Measurements from ENCODE around the gene RIMKLB.

RIMKLB gene

DNA sequence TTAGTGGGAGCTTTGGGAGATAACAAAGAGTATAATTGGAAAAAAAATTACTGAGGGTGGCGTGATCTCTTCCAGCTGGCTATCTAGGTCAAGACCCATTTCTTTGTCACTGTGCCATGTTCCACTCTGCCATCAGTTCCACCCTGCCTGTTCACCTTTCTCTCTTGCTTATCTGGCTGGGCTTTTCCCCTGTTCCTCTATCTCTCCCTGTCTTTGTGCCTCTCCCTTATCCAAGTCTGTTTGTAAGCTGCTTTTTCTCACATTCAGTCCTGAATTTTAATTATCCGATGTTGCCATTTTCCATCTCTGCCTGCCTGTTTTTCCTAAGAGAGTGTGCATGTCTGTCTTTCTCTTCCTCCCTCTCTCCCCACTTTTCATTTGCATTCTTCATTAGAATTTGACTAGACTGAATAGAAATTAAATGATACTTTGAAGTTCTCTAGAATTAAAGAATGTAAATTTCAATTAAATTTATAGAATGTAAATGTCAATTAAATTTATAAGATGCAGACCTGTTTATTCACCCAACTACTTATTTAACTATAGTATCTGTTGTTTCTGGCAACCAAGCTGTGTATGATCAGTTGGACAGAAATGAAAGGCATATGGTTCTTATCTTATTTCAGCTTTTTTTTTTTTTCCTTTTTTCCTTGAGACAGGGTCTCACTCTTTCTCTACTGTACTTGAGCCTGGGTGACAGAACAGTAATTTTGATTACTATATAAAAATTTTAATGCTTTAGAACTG, 83.8 kb downstream of the RIMKLB start:
- no peak for TF ChIP-seq POLR2AphosphoS5 (IDR thresholded peaks at IDR 0.05; ENCODE audit: low read depth, low read length)
- TF ChIP-seq FOXP2 (optimal IDR thresholded peaks at IDR 0.05; ENCODE audit: borderline replicate concordance, extremely low read depth, extremely low read length, insufficient read depth), result no peak
- TF ChIP-seq, protein P1, sequence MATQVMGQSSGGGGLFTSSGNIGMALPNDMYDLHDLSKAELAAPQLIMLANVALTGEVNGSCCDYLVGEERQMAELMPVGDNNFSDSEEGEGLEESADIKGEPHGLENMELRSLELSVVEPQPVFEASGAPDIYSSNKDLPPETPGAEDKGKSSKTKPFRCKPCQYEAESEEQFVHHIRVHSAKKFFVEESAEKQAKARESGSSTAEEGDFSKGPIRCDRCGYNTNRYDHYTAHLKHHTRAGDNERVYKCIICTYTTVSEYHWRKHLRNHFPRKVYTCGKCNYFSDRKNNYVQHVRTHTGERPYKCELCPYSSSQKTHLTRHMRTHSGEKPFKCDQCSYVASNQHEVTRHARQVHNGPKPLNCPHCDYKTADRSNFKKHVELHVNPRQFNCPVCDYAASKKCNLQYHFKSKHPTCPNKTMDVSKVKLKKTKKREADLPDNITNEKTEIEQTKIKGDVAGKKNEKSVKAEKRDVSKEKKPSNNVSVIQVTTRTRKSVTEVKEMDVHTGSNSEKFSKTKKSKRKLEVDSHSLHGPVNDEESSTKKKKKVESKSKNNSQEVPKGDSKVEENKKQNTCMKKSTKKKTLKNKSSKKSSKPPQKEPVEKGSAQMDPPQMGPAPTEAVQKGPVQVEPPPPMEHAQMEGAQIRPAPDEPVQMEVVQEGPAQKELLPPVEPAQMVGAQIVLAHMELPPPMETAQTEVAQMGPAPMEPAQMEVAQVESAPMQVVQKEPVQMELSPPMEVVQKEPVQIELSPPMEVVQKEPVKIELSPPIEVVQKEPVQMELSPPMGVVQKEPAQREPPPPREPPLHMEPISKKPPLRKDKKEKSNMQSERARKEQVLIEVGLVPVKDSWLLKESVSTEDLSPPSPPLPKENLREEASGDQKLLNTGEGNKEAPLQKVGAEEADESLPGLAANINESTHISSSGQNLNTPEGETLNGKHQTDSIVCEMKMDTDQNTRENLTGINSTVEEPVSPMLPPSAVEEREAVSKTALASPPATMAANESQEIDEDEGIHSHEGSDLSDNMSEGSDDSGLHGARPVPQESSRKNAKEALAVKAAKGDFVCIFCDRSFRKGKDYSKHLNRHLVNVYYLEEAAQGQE (IDR thresholded peaks at IDR 0.05; ENCODE audit: insufficient read depth in 1 of 2, low read depth in 2 of 2, low read length in 2 of 2), result no peak
- TF ChIP-seq TAF1 (IDR thresholded peaks at IDR 0.05; ENCODE audit: borderline replicate concordance, insufficient read depth, low read length), result no peak
- TF ChIP-seq SIN3A (IDR thresholded peaks at IDR 0.05; ENCODE audit: borderline replicate concordance, insufficient read depth, low read length), result no peak

DNA sequence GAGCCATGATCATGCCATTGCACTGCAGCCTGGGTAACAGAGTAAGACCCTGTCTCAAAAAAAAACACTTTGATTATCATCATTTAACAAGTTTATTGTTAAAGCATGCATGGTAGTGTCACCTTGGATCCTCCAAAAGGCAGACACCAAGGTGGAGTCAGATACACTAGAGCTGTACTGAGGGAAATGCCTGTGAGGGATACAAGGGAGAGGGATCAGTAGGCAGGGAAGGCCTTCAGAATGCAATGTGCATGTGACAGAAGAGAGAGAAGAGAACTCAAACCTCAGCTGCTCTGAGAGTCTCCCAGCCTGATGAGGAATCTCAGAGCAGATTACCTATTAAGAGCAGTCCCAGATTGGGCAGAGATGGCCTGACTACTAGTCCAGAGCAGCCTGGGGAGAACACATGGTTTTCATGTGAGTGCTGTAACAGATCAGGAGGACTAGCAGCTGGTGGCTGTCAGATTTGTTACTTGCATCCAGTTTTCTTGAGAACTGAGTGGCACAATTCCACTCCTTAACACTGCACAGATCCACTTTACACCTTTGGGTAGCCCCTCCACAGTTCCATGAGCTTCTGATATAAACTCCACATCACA, 86.6 kb downstream of the RIMKLB start:
- no peak for TF ChIP-seq TAF1 (IDR thresholded peaks at IDR 0.05; ENCODE audit: borderline replicate concordance, insufficient read depth, low read length)
- TF ChIP-seq, protein P1 (IDR thresholded peaks at IDR 0.05; ENCODE audit: insufficient read depth in 1 of 2, low read depth in 2 of 2, low read length in 2 of 2), result no peak
- no peak for TF ChIP-seq POLR2AphosphoS5 (IDR thresholded peaks at IDR 0.05; ENCODE audit: low read depth, low read length)
- no peak for TF ChIP-seq FOXP2 (optimal IDR thresholded peaks at IDR 0.05; ENCODE audit: borderline replicate concordance, extremely low read depth, extremely low read length, insufficient read depth)
- no peak for TF ChIP-seq SIN3A (IDR thresholded peaks at IDR 0.05; ENCODE audit: borderline replicate concordance, insufficient read depth, low read length)

DNA sequence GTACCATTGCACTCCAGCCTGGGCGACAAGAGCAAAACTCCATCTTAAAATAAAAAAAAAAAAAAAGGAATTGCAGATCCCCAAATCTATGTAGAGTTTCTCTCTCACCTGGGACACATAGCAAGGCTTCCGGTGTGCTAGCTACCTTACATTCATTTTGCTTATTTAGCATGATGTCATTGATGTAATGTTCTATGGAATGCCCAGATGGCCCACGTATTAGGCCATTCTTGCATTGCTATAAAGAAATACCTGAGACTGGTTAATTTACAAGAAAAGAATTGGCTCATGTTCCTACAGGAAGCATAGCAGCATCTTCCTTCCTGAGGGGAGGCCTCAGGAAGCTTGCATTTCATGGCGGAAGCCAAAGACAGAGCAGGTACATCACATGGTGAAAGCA, 87.7 kb downstream of the RIMKLB start:
- TF ChIP-seq, protein P1 (IDR thresholded peaks at IDR 0.05; ENCODE audit: insufficient read depth in 1 of 2, low read depth in 2 of 2, low read length in 2 of 2), result no peak
- TF ChIP-seq FOXP2 (optimal IDR thresholded peaks at IDR 0.05; ENCODE audit: borderline replicate concordance, extremely low read depth, extremely low read length, insufficient read depth), result no peak
- no peak for TF ChIP-seq POLR2AphosphoS5 (IDR thresholded peaks at IDR 0.05; ENCODE audit: low read depth, low read length)
- no peak for TF ChIP-seq SIN3A (IDR thresholded peaks at IDR 0.05; ENCODE audit: borderline replicate concordance, insufficient read depth, low read length)

DNA sequence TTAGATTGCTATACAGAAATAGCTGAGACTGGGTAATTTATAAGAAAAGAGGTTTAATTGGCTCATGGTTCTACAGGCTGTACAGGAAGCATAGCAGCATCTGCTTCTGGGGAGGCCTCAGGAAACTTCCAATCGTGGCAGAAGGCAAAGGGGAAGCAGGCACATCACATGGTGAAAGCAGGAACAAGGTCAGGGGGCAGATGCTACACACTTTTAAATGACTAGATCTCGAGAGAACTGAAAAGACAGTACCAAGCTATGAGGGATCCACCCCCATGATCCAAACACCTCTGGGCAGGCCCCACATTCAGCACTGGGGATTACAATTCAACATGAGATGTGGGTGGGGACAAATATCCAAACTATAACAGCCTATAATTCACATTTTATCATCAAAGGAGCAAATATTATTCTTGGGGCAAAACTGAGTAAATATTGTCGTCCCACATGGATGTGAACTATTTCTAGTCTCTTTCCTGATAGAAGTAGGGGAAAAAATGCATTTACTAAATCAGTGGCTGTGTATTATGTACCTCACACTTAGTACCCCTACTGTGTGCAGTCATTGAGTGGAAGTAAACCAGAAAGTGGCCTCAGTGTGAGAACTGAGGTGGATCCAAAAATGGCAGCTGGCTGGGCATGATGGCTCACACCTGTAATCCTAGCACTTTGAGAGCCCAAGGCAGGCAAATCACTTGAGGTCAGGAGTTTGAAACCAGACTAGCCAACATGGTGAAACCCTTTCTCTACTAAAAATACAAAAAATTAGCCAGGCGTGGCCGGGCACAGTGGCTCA, 99.2 kb downstream of the RIMKLB start:
- TF ChIP-seq TAF1 (IDR thresholded peaks at IDR 0.05; ENCODE audit: borderline replicate concordance, insufficient read depth, low read length), result no peak
- TF ChIP-seq, protein P1 (IDR thresholded peaks at IDR 0.05; ENCODE audit: insufficient read depth in 1 of 2, low read depth in 2 of 2, low read length in 2 of 2), result no peak
- no peak for TF ChIP-seq POLR2AphosphoS5 (IDR thresholded peaks at IDR 0.05; ENCODE audit: low read depth, low read length)
- no peak for TF ChIP-seq SIN3A (IDR thresholded peaks at IDR 0.05; ENCODE audit: borderline replicate concordance, insufficient read depth, low read length)
- TF ChIP-seq FOXP2 (optimal IDR thresholded peaks at IDR 0.05; ENCODE audit: borderline replicate concordance, extremely low read depth, extremely low read length, insufficient read depth), result no peak

Data from PFSK-1 (cell line).